NOMO-1 treated with dmso at 0.1 percent for 144 hours (cell line): Measurements from ENCODE around the gene HSF2.
"Not testable (repeated sequence)": the region's sequence is repeated elsewhere in the genome, so short reads cannot be mapped to it uniquely, and the experiment has no call there.

Experiments
- DNase-seq: peaks from one replicate; lab custom pipeline; 2025; ENCODE audit not compliant: unreplicated experiment; lab: John Stamatoyannopoulos, UW

HSF2 gene

GRCh38 chr6:122452509-122452908, 53.1 kb downstream of the HSF2 start:
- DNase-seq, result no peak

GRCh38 chr6:122454673-122455072, 55.2 kb downstream of the HSF2 start:
- DNase-seq, result no peak

GRCh38 chr6:122455116-122455515, 55.7 kb downstream of the HSF2 start:
- DNase-seq, result not testable (repeated sequence)

GRCh38 chr6:122458087-122458486, 58.6 kb downstream of the HSF2 start:
- DNase-seq, result no peak

- no peak for DNase-seq
Observed at GRCh38 chr6:122459240-122459639, 59.8 kb downstream of the HSF2 start.

- not testable (repeated sequence) for DNase-seq
Observed at GRCh38 chr6:122459865-122460416, 60.5 kb downstream of the HSF2 start.

GRCh38 chr6:122461885-122462284, 62.4 kb downstream of the HSF2 start:
- no peak for DNase-seq

GRCh38 chr6:122471107-122472021, 71.9 kb downstream of the HSF2 start, which contains the start of gene SERINC1:
SERINC1 (minus strand) TSS chr6:122471807; CDS start chr6:122471737, 70 bp downstream.
- peak; percentile 91 for DNase-seq

GRCh38 chr6:122472022-122472340, 72.5 kb downstream of the HSF2 start:
- DNase-seq, result no peak

GRCh38 chr6:122476131-122476530, 76.7 kb downstream of the HSF2 start:
- DNase-seq, result no peak

- no peak for DNase-seq
Observed at GRCh38 chr6:122482750-122483080, 83.3 kb downstream of the HSF2 start.
